ENCODE measurements around the gene RTN4R. TPM values are rescaled to one million over a fixed set of nuclear protein-coding genes. Genes with fewer than 3 reads are reported as not detected.

The RTN4R gene
- total and polyA plus RNA-seq, 2 donors from 2014 or later, result 1.2 to 2.5 TPM

GRCh38 chr22:20247608-20248171 is 20.4 kb downstream of the RTN4R start:
- DNase-seq (no peak), FAIRE-seq (no peak)
- Histone ChIP-seq H3K36me3 (ENCODE audit: control insufficient read depth in 2 of 3, insufficient read depth in 3 of 3, low read length in 3 of 3) (peaks cover 0 to 5% (median 0%) of the 10 kb centered on the region in 3 donors), H3K9ac (ENCODE audit: low read length in 3 of 3) (no peak overlapping the region), H3K4me1 (ENCODE audit: control insufficient read depth in 2 of 3, insufficient read depth in 2 of 3, low read depth in 1 of 3, low read length in 3 of 3) (peaks cover 0 to 22% (median 0%) of the 10 kb centered on the region in 3 donors), H3K27ac (ENCODE audit: low read depth in 2 of 2, low read length in 2 of 2) (no peak overlapping the region), H3K4me3 (ENCODE audit: low read length in 3 of 3) (no peak overlapping the region), H3K9me3 (ENCODE audit: control insufficient read depth in 2 of 3, insufficient read depth in 1 of 3, low read length in 3 of 3) (peaks cover 0 to 4% (median 0%) of the 10 kb centered on the region in 3 donors), H3K27me3 (ENCODE audit: control insufficient read depth, insufficient read depth, low read length) (no peaks in the 10 kb centered on the region)
- TF ChIP-seq, protein P1, sequence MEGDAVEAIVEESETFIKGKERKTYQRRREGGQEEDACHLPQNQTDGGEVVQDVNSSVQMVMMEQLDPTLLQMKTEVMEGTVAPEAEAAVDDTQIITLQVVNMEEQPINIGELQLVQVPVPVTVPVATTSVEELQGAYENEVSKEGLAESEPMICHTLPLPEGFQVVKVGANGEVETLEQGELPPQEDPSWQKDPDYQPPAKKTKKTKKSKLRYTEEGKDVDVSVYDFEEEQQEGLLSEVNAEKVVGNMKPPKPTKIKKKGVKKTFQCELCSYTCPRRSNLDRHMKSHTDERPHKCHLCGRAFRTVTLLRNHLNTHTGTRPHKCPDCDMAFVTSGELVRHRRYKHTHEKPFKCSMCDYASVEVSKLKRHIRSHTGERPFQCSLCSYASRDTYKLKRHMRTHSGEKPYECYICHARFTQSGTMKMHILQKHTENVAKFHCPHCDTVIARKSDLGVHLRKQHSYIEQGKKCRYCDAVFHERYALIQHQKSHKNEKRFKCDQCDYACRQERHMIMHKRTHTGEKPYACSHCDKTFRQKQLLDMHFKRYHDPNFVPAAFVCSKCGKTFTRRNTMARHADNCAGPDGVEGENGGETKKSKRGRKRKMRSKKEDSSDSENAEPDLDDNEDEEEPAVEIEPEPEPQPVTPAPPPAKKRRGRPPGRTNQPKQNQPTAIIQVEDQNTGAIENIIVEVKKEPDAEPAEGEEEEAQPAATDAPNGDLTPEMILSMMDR (IDR thresholded peaks at IDR 0.05; ENCODE audit: borderline replicate concordance, extremely low read depth, insufficient read depth), result no peak
- intact Hi-C loops (cut with DNase I), result no loop called here

- H3K4me3 ChIP-seq (ENCODE audit: low read length in 3 of 3), result no peak overlapping the region
- no peak overlapping the region for H3K9ac ChIP-seq (ENCODE audit: low read length in 3 of 3)
- DNase-seq (peak in 4 of 5 donors; percentile 59 to 84 (median 67)), FAIRE-seq (no peak)
- TF ChIP-seq, protein P1 (IDR thresholded peaks at IDR 0.05; ENCODE audit: borderline replicate concordance, extremely low read depth, insufficient read depth), result no peak
- no peaks in the 10 kb centered on the region for H3K27me3 ChIP-seq (ENCODE audit: control insufficient read depth, insufficient read depth, low read length)
- intact Hi-C loops (cut with DNase I), result no loop called here
- peaks cover 0 to 5% (median 0%) of the 10 kb centered on the region in 3 donors for H3K36me3 ChIP-seq (ENCODE audit: control insufficient read depth in 2 of 3, insufficient read depth in 3 of 3, low read length in 3 of 3)
- H3K27ac ChIP-seq (ENCODE audit: low read depth in 2 of 2, low read length in 2 of 2), result peak overlapping the region in 1 of 2 donors; percentile 9
- peaks cover 0 to 4% (median 0%) of the 10 kb centered on the region in 3 donors for H3K9me3 ChIP-seq (ENCODE audit: control insufficient read depth in 2 of 3, insufficient read depth in 1 of 3, low read length in 3 of 3)
- peaks cover 0 to 25% (median 0%) of the 10 kb centered on the region in 3 donors for H3K4me1 ChIP-seq (ENCODE audit: control insufficient read depth in 2 of 3, insufficient read depth in 2 of 3, low read depth in 1 of 3, low read length in 3 of 3)
Measured at GRCh38 chr22:20247010-20247505, 21.1 kb downstream of the RTN4R start.

GRCh38 chr22:20246368-20247009 is 21.6 kb downstream of the RTN4R start:
- intact Hi-C loops (cut with DNase I), result no loop called here
- H3K27me3 ChIP-seq (ENCODE audit: control insufficient read depth, insufficient read depth, low read length), result no peaks in the 10 kb centered on the region
- no peak for FAIRE-seq
- no peak overlapping the region for H3K9ac ChIP-seq (ENCODE audit: low read length in 3 of 3)
- H3K27ac ChIP-seq (ENCODE audit: low read depth in 2 of 2, low read length in 2 of 2), result peak overlapping the region in 1 of 2 donors; percentile 9
- no peak overlapping the region for H3K4me3 ChIP-seq (ENCODE audit: low read length in 3 of 3)
- DNase-seq, result peak in 4 of 5 donors; percentile 72 to 89 (median 81)
- TF ChIP-seq, protein P1 (IDR thresholded peaks at IDR 0.05; ENCODE audit: borderline replicate concordance, extremely low read depth, insufficient read depth), result no peak
- peaks cover 0 to under 1% (median 0%) of the 10 kb centered on the region in 3 donors for H3K9me3 ChIP-seq (ENCODE audit: control insufficient read depth in 2 of 3, insufficient read depth in 1 of 3, low read length in 3 of 3)
- H3K36me3 ChIP-seq (ENCODE audit: control insufficient read depth in 2 of 3, insufficient read depth in 3 of 3, low read length in 3 of 3), result peaks cover 0 to under 1% (median 0%) of the 10 kb centered on the region in 3 donors
- H3K4me1 ChIP-seq (ENCODE audit: control insufficient read depth in 2 of 3, insufficient read depth in 2 of 3, low read depth in 1 of 3, low read length in 3 of 3), result peaks cover 0 to 25% (median 0%) of the 10 kb centered on the region in 3 donors
